Measurements from ENCODE around the gene EFHD2.
"Not testable (repeated sequence)": the region's sequence is repeated elsewhere in the genome, so short reads cannot be mapped to it uniquely, and the experiment has no call there.

The EFHD2 gene

DNA sequence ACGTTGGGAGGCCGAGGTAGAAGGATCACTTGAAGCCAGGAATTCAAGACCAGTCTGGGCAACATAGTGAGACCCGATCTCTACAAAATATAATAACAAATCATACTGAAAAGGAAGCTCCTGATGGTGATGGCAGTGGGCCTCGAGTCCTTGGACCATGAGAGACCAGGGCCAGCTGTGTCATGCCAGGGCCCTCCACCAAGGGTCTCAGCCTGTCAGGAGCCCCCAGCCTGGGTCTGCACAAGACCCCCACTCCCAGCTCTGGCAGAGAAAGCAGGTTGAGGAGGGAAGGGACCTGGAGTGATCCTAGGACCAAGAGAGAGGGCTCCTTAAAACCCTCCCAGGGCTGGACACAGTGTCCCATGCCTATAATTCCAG, 21.9 kb downstream of the EFHD2 start:
- no peak for DNase-seq (ENCODE audit: low read depth)
- H3K4me3 ChIP-seq (ENCODE audit: low read depth, low read length), result no peak overlapping the region
- TF ChIP-seq, protein P1, sequence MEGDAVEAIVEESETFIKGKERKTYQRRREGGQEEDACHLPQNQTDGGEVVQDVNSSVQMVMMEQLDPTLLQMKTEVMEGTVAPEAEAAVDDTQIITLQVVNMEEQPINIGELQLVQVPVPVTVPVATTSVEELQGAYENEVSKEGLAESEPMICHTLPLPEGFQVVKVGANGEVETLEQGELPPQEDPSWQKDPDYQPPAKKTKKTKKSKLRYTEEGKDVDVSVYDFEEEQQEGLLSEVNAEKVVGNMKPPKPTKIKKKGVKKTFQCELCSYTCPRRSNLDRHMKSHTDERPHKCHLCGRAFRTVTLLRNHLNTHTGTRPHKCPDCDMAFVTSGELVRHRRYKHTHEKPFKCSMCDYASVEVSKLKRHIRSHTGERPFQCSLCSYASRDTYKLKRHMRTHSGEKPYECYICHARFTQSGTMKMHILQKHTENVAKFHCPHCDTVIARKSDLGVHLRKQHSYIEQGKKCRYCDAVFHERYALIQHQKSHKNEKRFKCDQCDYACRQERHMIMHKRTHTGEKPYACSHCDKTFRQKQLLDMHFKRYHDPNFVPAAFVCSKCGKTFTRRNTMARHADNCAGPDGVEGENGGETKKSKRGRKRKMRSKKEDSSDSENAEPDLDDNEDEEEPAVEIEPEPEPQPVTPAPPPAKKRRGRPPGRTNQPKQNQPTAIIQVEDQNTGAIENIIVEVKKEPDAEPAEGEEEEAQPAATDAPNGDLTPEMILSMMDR (IDR thresholded peaks at IDR 0.05; ENCODE audit: control insufficient read depth, extremely low read depth, insufficient read depth), result no peak

DNA sequence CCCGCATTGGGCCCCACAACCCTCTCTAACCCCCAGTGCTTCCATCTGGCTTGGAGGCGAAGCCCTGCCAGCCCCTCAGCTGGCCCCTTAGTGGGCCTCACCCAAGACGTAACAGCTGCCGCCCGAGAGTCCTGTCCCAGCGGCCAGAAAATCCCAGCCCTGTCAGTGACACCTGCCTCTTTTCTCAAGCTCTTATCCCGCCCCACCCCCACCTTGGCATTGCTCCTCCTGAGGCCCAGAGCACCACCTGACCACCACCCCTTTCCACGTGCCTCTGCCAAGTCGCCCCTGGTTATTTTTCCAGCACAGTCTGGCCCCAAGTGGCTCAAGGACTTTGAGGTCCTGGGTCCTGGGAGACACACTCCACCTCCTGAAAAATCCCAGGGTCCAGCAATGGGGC, 22.6 kb downstream of the EFHD2 start:
- H3K4me3 ChIP-seq (ENCODE audit: low read depth, low read length), result no peak overlapping the region
- TF ChIP-seq, protein P1 (IDR thresholded peaks at IDR 0.05; ENCODE audit: control insufficient read depth, extremely low read depth, insufficient read depth), result no peak
- no peak for DNase-seq (ENCODE audit: low read depth)

DNA sequence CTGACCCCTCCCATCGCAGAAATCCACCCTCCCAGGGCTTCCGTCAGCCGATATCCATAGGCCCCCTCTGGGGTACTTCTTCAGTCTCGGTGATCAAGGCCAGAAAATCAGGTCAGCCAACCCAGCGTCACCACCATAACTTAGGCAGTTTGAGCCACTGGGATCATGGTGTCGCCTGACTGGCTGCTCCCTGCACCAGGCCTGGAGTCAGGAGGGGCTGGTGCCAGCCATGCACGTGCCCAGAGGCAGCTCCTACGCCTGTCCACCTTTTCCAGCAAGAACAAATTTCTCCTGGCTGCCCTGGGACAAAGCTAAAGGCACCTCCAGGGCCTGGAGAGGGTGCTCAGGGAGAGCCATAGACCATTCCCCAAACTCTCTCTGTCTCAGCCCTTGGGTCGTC, 23.8 kb downstream of the EFHD2 start:
- H3K4me3 ChIP-seq (ENCODE audit: low read depth, low read length), result no peak overlapping the region
- DNase-seq (ENCODE audit: low read depth), result no peak
- TF ChIP-seq, protein P1 (IDR thresholded peaks at IDR 0.05; ENCODE audit: control insufficient read depth, extremely low read depth, insufficient read depth), result no peak

DNA sequence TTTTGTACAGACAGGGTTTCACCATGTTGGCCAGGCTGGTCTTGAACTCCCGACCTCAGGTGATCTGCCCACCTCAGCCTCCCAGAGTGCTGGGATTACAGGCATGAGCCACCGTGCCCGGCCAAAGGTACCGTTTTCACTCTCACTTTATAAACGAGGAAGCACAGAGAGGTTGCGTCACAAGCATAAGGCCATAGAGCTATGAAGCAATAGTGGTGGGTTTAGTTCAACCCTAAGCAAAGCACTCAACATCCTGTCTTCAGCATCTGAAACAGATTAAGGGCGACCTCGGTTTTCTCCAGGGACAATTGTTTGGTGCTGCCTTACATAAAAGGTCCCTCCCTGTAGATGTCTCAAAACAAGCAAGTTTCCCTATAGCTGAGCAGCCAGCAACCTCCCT, 25.1 kb downstream of the EFHD2 start:
- not testable (repeated sequence) for H3K4me3 ChIP-seq (ENCODE audit: low read depth, low read length); DNase-seq (ENCODE audit: low read depth)

DNA sequence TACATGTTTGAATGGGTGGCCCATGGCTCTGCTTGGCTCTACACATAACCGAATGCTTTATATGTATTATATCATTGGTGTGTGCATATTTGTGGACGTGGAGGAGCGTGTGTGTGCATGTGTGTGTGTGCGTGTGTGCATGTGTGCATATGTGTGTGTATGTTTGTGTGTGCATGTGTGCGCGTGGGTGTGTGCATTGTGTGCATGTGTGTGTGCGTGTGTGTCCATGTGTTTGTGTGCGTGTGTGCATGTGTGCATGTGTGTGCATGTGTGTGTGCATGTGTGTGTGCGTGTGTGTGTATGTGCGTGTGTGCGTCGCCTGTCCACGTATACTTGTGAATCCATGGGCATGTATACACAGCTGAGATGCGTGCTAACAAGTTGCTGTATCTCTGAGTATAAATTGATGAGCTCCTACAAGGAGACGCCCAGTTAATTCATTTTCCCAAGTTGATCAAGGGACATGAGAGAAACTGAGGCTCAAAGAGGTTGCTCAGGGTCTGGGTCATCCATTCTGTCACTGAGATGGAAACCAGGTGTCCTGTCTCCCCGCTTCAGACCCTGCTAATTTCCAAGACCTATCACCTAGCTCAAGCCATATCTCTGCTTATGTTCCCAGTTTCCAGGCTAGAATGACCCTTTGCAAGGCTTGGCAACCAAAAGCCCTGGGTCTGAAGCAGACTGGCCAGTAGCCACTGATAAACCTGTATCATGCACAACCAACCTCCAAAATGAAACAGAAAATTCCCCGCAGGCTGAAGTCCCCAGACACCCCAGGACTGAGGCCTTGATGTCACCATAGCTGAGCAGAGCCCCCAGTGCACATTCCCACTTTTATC, 25.8 kb downstream of the EFHD2 start:
- TF ChIP-seq, protein P1 (IDR thresholded peaks at IDR 0.05; ENCODE audit: control insufficient read depth, extremely low read depth, insufficient read depth), result no peak
- no peak overlapping the region for H3K4me3 ChIP-seq (ENCODE audit: low read depth, low read length)
- DNase-seq (ENCODE audit: low read depth), result no peak

DNA sequence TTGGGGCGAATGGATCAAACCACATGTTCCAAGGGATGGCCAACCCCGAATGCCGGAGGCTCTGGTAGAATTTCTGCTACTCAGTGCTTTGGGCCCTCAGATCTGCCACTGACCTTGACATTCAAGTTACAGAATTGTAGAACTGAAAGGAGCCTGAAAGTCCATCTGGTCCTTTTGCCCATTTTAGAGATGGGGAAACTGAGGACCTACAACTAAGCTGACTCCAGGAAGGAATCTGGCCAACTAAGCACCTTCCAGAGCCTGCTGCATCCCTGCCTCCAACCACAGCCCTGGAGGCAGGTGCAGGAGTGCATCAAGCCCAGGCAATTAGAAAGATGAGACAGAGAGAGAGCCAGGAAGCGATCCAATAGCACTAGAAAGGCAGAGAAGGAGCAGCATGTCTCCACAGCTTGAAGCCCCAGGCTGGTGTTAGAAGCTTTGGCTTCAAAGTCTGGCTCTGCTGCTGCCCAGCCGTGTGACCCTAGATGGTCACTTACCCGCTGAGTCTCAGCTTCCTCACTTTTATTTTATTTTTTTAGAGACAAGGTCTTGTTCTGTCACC, 27.3 kb downstream of the EFHD2 start:
- TF ChIP-seq, protein P1 (IDR thresholded peaks at IDR 0.05; ENCODE audit: control insufficient read depth, extremely low read depth, insufficient read depth), result no peak
- no peak for DNase-seq (ENCODE audit: low read depth)
- H3K4me3 ChIP-seq (ENCODE audit: low read depth, low read length), result no peak overlapping the region

DNA sequence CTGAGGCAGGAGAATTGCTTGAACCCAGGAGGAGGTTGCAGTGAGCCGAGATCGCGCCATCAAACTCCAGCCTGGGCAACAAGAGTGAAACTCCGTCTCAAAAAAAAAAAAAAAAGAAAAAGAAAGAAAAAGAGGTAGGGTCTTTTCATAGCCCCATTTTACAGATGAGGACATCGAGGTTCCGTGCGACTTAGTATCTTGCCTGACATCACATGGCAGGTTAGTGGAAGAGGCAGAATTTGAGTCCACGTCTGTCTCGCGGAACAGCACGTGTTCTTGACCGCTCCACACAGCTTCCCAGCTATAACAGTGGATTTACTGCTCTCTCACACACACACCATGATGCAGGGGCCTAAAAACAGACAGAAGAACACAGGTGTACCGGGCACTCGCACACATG, 29.6 kb downstream of the EFHD2 start:
- H3K4me3 ChIP-seq (ENCODE audit: low read depth, low read length), result no peak overlapping the region
- DNase-seq (ENCODE audit: low read depth), result no peak
- TF ChIP-seq, protein P1 (IDR thresholded peaks at IDR 0.05; ENCODE audit: control insufficient read depth, extremely low read depth, insufficient read depth), result no peak

Data from LNCaP clone FGC (cell line).